ENCODE data around the gene EXTL2. TPM values are rescaled to one million over a fixed set of nuclear protein-coding genes. Genes with fewer than 3 reads are reported as not detected.

EXTL2 gene
- polyA plus RNA-seq, 1 donor from 2014 or later, result 34.2 TPM

- Histone ChIP-seq H3K27me3 (ENCODE audit: insufficient read depth, low read depth, low read length) (no peaks in the 10 kb centered on the region), H3K9me3 (ENCODE audit: low read length) (no peaks in the 10 kb centered on the region), H3K9ac (ENCODE audit: low read length) (no peak overlapping the region), H3K27ac (ENCODE audit: low read length) (no peak overlapping the region), H3K79me2 (replicated peaks; ENCODE audit: insufficient read depth, low read length) (no peaks in the 10 kb centered on the region), H3K9me2 (ENCODE audit: insufficient read depth, low read length) (no peaks in the 10 kb centered on the region), H3F3A (ENCODE audit: insufficient read depth, low read length, poor library complexity, severe bottlenecking) (no peaks in the 10 kb centered on the region), H3K36me3 (ENCODE audit: insufficient read depth, low read length) (peaks cover 11% of the 10 kb centered on the region), H3K4me2 (ENCODE audit: low read length) (no peak overlapping the region), H2AFZ (ENCODE audit: low read depth, low read length) (no peak overlapping the region), H4K20me1 (ENCODE audit: insufficient read depth) (no peaks in the 10 kb centered on the region), H3K4me3 (ENCODE audit: low read length) (no peak overlapping the region)
- TF ChIP-seq EP300 (conservative IDR thresholded peaks at IDR 0.05; ENCODE audit: poor library complexity, severe bottlenecking) (no peak), POLR2AphosphoS5 (IDR thresholded peaks at IDR 0.05) (no peak), MXI1 (conservative IDR thresholded peaks at IDR 0.05; ENCODE audit: poor library complexity, severe bottlenecking) (no peak), TAF1 (IDR thresholded peaks at IDR 0.05; ENCODE audit: low read depth) (no peak), SMC3 (conservative IDR thresholded peaks at IDR 0.05; ENCODE audit: poor library complexity) (no peak)
These were observed 47.8 kb upstream of the EXTL2 start for GRCh38 chr1:100942304-100943046.

- H3K4me2 ChIP-seq (ENCODE audit: low read length), result no peak overlapping the region
- no peak overlapping the region for H3K4me3 ChIP-seq (ENCODE audit: low read length)
- H2AFZ ChIP-seq (ENCODE audit: low read depth, low read length), result no peak overlapping the region
- no peaks in the 10 kb centered on the region for H3K27me3 ChIP-seq (ENCODE audit: insufficient read depth, low read depth, low read length)
- no peaks in the 10 kb centered on the region for H3F3A ChIP-seq (ENCODE audit: insufficient read depth, low read length, poor library complexity, severe bottlenecking)
- H3K9ac ChIP-seq (ENCODE audit: low read length), result no peak overlapping the region
- H4K20me1 ChIP-seq (ENCODE audit: insufficient read depth), result no peaks in the 10 kb centered on the region
- H3K79me2 ChIP-seq (replicated peaks; ENCODE audit: insufficient read depth, low read length), result no peaks in the 10 kb centered on the region
- no peak for TF ChIP-seq TAF1 (IDR thresholded peaks at IDR 0.05; ENCODE audit: low read depth)
- no peak for TF ChIP-seq EP300 (conservative IDR thresholded peaks at IDR 0.05; ENCODE audit: poor library complexity, severe bottlenecking)
- no peak for TF ChIP-seq POLR2AphosphoS5 (IDR thresholded peaks at IDR 0.05)
- no peak for TF ChIP-seq MXI1 (conservative IDR thresholded peaks at IDR 0.05; ENCODE audit: poor library complexity, severe bottlenecking)
- no peak for TF ChIP-seq EZH2 (IDR thresholded peaks at IDR 0.05; ENCODE audit: borderline replicate concordance, insufficient read depth, low read length, poor library complexity, severe bottlenecking)
- no peak for TF ChIP-seq REST (IDR thresholded peaks at IDR 0.05; ENCODE audit: borderline replicate concordance)
- no peak for TF ChIP-seq RAD21 (conservative IDR thresholded peaks at IDR 0.05)
- TF ChIP-seq CTCF (IDR thresholded peaks at IDR 0.05; ENCODE audit: poor library complexity, severe bottlenecking), result no peak
- TF ChIP-seq SMC3 (conservative IDR thresholded peaks at IDR 0.05; ENCODE audit: poor library complexity), result no peak
- peaks cover 11% of the 10 kb centered on the region for H3K36me3 ChIP-seq (ENCODE audit: insufficient read depth, low read length)
- H3K27ac ChIP-seq (ENCODE audit: low read length), result no peak overlapping the region
- no peaks in the 10 kb centered on the region for H3K9me2 ChIP-seq (ENCODE audit: insufficient read depth, low read length)
- no peaks in the 10 kb centered on the region for H3K9me3 ChIP-seq (ENCODE audit: low read length)
These were observed 47.1 kb upstream of the EXTL2 start for GRCh38 chr1:100941580-100942216.
